SH-SY5Y (cell line): ENCODE measurements around the gene MAP3K7CL.

Experiments used
- GATA2 ChIP-seq: IDR thresholded peaks from 2 replicates; pipeline ENCODE4 v1.6.1; 2011; ENCODE audit warnings: mild to moderate bottlenecking, low read depth, low read length
- GATA3 ChIP-seq: IDR thresholded peaks from 2 replicates; pipeline ENCODE4 v1.6.1; 2011; ENCODE audit warnings: low read depth, mild to moderate bottlenecking, low read length, moderate library complexity

GRCh38 chr21:29195981-29196669 is 65.7 kb downstream of the MAP3K7CL start:
- TF ChIP-seq GATA2 = no peak
- TF ChIP-seq GATA3 = no peak
